ENCODE data around the gene GFOD2. TPM values are rescaled to one million over a fixed set of nuclear protein-coding genes. Genes with fewer than 3 reads are reported as not detected.
A peak's percentile ranks its signal among the peaks of the same experiment; 100 is the strongest.

The GFOD2 gene
- total and polyA plus RNA-seq, 2 experiments from 2014 or later = 19.3 to 34.3 TPM

DNA sequence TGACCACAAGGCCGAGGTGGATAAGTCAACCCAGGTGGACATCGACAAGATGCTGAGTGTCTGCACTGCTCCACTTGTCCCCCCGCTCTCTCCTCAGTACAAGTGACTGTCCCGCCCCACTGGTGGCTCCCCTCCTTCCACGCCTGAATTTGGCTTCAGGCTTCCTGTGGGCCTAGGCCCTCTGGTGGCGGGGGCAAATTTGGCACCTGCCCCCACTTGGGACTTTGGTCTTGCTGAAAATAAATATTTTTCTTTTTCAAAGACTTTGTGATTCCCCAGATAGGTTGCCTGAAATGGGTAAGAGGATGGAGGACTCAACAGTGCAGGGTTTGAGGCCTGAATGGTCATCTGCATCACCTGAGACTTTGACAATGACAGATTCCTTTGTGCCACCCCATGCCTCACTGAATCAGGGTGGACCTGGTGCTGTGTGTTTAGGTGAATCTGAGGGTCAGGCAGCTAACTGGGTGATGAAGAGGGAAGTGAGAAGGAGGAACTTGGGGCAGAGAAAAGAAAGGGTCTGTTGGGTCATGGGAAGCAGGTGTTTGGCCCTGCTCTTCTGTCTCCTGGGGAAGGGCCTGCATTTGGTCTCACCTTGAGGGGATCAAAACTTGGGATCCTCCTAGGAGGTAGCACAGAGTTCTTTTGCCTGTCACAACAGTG lies 50.5 kb downstream of the GFOD2 start:
- Histone ChIP-seq H3K79me2 (replicated peaks; ENCODE audit: insufficient read depth) (no peaks in the 10 kb centered on the region), H3K27ac (ENCODE audit: low read depth) (no peak overlapping the region), H3K4me1 (ENCODE audit: insufficient read depth) (peaks cover 7% of the 10 kb centered on the region; the same call in 1 of the 2 replicates), H3K9me2 (ENCODE audit: insufficient read depth) (no peaks in the 10 kb centered on the region), H3K4me2 (no peak overlapping the region; the same call in 1 of the 2 replicates), H3K27me3 (ENCODE audit: insufficient read depth) (peaks cover 10% of the 10 kb centered on the region), H3K36me3 (ENCODE audit: insufficient read depth) (no peaks in the 10 kb centered on the region), H2AFZ (no peak overlapping the region), H3F3A (replicated peaks; ENCODE audit: low read depth) (peaks cover 23% of the 10 kb centered on the region), H3K4me3 (no peak overlapping the region), H4K20me1 (replicated peaks; ENCODE audit: insufficient read depth) (no peaks in the 10 kb centered on the region)
- Mint-ChIP-seq H3K27ac (no peak overlapping the region), H3K36me3 (ENCODE audit: low read depth) (no peaks in the 10 kb centered on the region; the same call in 2 of the 3 replicates), H3K27me3 (ENCODE audit: insufficient read depth, low read depth, poor library complexity) (peaks cover 26% of the 10 kb centered on the region), H3K4me3 (no peak overlapping the region), H3K4me1 (peaks cover 8% of the 10 kb centered on the region; the same call in 2 of the 3 replicates), H3K9me3 (no peaks in the 10 kb centered on the region)
- no peak for ATAC-seq
- no peak for DNase-seq (ENCODE audit: low spot score)
- no peak for TF ChIP-seq NANOG (IDR thresholded peaks at IDR 0.05; ENCODE audit: borderline replicate concordance)
- TF ChIP-seq, protein P1, sequence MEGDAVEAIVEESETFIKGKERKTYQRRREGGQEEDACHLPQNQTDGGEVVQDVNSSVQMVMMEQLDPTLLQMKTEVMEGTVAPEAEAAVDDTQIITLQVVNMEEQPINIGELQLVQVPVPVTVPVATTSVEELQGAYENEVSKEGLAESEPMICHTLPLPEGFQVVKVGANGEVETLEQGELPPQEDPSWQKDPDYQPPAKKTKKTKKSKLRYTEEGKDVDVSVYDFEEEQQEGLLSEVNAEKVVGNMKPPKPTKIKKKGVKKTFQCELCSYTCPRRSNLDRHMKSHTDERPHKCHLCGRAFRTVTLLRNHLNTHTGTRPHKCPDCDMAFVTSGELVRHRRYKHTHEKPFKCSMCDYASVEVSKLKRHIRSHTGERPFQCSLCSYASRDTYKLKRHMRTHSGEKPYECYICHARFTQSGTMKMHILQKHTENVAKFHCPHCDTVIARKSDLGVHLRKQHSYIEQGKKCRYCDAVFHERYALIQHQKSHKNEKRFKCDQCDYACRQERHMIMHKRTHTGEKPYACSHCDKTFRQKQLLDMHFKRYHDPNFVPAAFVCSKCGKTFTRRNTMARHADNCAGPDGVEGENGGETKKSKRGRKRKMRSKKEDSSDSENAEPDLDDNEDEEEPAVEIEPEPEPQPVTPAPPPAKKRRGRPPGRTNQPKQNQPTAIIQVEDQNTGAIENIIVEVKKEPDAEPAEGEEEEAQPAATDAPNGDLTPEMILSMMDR (conservative IDR thresholded peaks at IDR 0.05; ENCODE audit: low read depth in 2 of 2) = peak; percentile 13 to 31; a peak in 2 of 4 replicates

DNA sequence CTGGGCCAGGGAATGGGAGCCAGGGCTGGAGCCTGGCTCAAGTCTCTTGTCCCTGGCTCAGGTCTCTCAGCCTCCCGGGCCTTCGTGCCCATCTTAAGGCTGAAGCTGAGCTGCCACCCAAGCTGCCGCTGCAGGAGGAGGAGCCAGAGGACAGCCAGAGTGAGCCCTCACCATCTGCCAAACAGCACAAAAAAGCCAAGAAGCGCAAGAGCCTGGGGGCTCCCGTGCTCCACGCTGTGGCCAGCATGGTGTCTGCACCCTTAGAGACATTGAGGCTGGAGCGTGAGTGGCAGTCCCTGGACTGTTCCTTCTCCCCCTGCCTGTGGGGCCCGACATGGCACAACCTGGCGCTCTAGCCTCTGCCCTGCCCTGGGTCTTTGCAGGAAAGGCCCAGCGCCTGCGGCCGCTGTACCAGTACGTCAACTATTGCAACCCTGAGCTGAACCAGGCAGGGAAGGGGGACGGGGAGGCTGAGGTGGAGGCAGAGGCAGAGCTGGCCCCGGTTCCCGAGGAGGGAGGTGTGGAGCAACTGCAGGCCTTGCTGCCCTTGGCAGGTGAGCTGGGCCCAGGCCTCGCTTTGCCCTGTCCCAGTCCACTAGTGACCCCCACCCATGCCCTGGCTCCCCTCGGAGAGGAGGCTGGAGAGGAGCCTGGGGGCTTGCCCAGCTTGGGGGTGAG lies 51.2 kb downstream of the GFOD2 start:
- peak; percentile 96 for DNase-seq (ENCODE audit: low spot score)
- Histone ChIP-seq H3K27me3 (ENCODE audit: insufficient read depth) (peaks cover 10% of the 10 kb centered on the region), H3K36me3 (ENCODE audit: insufficient read depth) (no peaks in the 10 kb centered on the region), H3K27ac (ENCODE audit: low read depth) (no peak overlapping the region), H2AFZ (no peak overlapping the region), H3F3A (replicated peaks; ENCODE audit: low read depth) (peaks cover 23% of the 10 kb centered on the region), H3K79me2 (replicated peaks; ENCODE audit: insufficient read depth) (no peaks in the 10 kb centered on the region), H3K4me2 (peak overlapping the region; percentile 93; the same call in 1 of the 2 replicates), H3K4me1 (ENCODE audit: insufficient read depth) (peaks cover 7% of the 10 kb centered on the region; the same call in 1 of the 2 replicates), H3K9me2 (ENCODE audit: insufficient read depth) (no peaks in the 10 kb centered on the region), H4K20me1 (replicated peaks; ENCODE audit: insufficient read depth) (0 out of 2 replicates have a peak, but pooled peaks cover under 1% of the 10 kb centered on the region), H3K4me3 (peak overlapping the region; percentile 90; the same call in 1 of the 2 replicates)
- H3K4me3 Mint-ChIP-seq = 0 out of 3 replicates have a peak overlapping the region, but pooled peaks have one; percentile 76
- peak; percentile 73 for ATAC-seq
- TF ChIP-seq ZNF114 (CRISPR knock-in tag; IDR thresholded peaks at IDR 0.05) (no peak), POLR2AphosphoS5 (IDR thresholded peaks at IDR 0.05; ENCODE audit: low read depth) (no peak; the same call in 1 of the 2 replicates), NANOG (IDR thresholded peaks at IDR 0.05; ENCODE audit: borderline replicate concordance) (no peak)
- TF ChIP-seq, protein P1 (conservative IDR thresholded peaks at IDR 0.05; ENCODE audit: low read depth in 2 of 2) = peak; percentile 61 to 89
- peaks cover 10% of the 10 kb centered on the region for H3K4me1 Mint-ChIP-seq
- peaks cover 24% of the 10 kb centered on the region for H3K27me3 Mint-ChIP-seq (ENCODE audit: insufficient read depth, low read depth, poor library complexity)
- peaks cover 2% of the 10 kb centered on the region for H3K36me3 Mint-ChIP-seq (ENCODE audit: low read depth)
- H3K27ac Mint-ChIP-seq = no peak overlapping the region
- no peaks in the 10 kb centered on the region for H3K9me3 Mint-ChIP-seq

Measured in GM23338 (cell line).